ENCODE results near the gene DCUN1D1.

Gene DCUN1D1

GRCh38 chr3:182940266-182940808 lies 40.0 kb downstream of the DCUN1D1 start:
- DNase-seq (ENCODE audit: low read depth): no peak
- no peak overlapping the region for H3K4me3 ChIP-seq (ENCODE audit: low read depth, low read length)

DNA sequence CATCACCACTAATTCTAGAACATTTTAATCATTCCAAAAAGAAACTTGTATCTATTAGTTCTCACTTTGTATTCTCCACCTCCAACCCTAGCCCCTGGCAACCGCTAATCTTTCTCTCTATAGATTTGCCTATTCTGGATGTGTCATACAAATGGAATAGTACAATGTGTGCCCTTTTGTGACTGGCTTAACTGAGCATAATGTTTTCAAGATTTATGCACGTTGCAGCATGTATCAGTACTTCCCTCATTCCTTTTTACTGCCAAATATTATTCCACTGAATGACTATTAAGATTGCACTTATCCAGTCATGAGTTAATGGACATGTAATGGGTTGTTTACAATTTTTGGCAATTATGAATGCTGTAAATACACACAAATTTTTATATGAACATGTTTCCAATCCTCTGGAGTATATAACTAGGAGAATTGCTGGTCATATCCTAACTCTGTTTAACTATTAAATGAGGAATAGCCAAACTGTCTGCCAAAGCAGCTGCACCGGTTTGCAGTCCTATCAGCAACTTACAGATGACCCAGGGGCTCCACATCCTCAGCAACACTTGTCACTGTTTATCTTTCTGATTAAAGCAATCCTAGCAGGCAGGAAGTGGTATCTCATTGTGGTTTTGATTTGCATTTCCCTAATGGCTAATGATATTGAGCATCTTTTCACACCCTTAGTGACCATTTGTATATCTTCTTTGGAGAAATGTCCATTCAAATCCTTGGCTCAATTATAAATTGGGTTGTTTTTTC lies 42.9 kb downstream of the DCUN1D1 start:
- DNase-seq (ENCODE audit: low read depth): no peak
- H3K4me3 ChIP-seq (ENCODE audit: low read depth, low read length): no peak overlapping the region

GRCh38 chr3:182936918-182937285 lies 43.4 kb downstream of the DCUN1D1 start:
- DNase-seq (ENCODE audit: low read depth): no peak
- H3K4me3 ChIP-seq (ENCODE audit: low read depth, low read length): no peak overlapping the region

GRCh38 chr3:182936239-182936917 lies 44.0 kb downstream of the DCUN1D1 start:
- DNase-seq (ENCODE audit: low read depth): no peak
- no peak overlapping the region for H3K4me3 ChIP-seq (ENCODE audit: low read depth, low read length)

DNA sequence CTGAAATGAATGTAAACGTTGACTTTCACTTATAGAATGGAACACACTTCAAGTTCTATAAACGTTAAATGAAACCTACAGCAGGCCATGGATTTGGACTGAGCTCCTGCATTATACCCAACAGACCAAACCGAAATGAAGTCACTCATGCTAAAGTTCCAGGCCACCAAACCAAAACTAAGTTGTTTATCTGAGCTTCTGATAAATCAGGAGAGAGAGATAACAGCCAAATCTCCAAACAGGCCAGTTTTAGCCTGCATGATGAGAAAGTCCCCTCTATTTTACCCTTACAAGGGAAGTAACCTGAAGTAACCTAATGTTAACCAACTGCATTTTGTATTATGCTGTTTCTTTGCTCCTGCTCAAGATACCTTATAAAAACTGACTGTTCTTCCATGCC lies 44.5 kb downstream of the DCUN1D1 start:
- no peak overlapping the region for H3K4me3 ChIP-seq (ENCODE audit: low read depth, low read length)
- DNase-seq (ENCODE audit: low read depth): no peak

DNA sequence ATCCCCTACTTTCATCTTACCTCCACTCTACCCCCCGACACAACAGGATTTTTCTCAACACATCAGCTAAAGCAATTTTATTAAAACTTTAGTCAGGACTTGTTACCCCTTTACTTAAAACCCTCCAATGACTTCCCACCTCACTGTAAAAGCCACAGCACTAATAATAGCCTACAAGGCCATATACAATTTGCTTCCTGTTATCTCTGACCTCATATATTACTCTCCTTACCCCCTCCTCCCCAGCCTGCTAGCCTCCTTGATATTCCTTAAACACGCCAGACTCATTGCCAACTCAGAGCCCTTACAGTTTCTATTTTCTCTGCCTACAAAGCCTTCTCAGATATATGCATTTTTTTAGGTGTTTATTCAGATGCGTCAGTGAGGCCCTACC lies 54.4 kb downstream of the DCUN1D1 start:
- no peak overlapping the region for H3K4me3 ChIP-seq (ENCODE audit: low read depth, low read length)
- DNase-seq (ENCODE audit: low read depth): no peak

DNA sequence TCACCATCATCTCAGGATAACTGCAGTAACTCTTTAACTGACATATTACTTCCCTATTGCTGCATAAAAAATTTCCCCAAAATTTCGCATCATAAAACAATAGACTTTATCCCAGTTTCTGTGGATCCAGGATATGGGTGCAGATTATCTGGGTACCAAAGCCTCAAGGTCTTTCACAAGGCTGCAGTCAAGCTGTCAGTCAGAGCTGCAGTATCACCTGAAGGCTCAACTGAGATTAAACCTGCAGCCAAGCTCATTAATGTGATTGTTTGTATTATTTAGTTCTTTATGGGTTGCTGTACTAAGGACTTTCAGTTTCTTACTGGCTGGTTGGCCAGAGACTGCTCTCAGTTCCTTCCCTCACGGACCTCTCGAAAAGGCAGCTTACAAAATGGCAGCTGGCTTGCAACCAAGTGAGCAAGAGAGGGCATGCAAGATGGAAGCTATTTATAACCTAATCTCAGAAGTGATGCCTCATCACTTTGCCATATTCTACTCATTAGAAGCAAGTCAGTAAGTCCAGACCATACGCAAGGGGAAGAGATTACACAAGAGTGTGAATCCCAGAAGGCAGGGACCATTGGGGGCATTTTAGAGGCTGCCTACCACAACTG lies 54.9 kb downstream of the DCUN1D1 start:
- peak; percentile 52 for DNase-seq (ENCODE audit: low read depth)
- no peak overlapping the region for H3K4me3 ChIP-seq (ENCODE audit: low read depth, low read length)

- peak; percentile 8 for DNase-seq (ENCODE audit: low read depth)
- no peak overlapping the region for H3K4me3 ChIP-seq (ENCODE audit: low read depth, low read length)
These were observed 58.5 kb downstream of the DCUN1D1 start for GRCh38 chr3:182921665-182922355.

DNA sequence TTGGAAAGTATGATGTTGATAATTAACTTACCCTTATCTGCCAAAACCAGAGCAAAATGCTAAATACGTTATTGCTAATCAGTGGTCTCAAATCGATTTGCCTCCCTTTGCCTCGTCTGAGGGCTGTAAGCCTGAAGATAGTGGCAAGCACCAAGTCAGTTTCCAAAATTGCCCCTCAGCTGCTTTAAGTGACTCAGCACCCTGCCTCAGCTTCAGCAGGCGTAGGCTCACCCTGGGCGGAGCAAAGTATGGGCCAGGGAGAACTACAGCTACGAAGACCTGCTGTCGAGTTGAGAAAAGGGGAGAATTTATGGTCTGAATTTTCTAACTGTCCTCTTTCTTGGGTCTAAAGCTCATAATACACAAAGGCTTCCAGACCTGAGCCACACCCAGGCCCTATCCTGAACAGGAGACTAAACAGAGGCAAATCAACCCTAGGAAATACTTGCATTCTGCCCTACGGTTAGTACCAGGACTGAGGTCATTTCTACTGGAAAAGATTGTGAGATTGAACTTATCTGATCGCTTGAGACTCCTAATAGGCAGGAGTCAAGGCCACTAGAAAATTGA lies 59.7 kb downstream of the DCUN1D1 start:
- no peak for DNase-seq (ENCODE audit: low read depth)
- H3K4me3 ChIP-seq (ENCODE audit: low read depth, low read length): no peak overlapping the region

GRCh38 chr3:182919866-182920357 lies 60.4 kb downstream of the DCUN1D1 start:
- no peak overlapping the region for H3K4me3 ChIP-seq (ENCODE audit: low read depth, low read length)
- DNase-seq (ENCODE audit: low read depth): no peak

GRCh38 chr3:182917134-182917533 lies 63.2 kb downstream of the DCUN1D1 start:
- no peak overlapping the region for H3K4me3 ChIP-seq (ENCODE audit: low read depth, low read length)
- no peak for DNase-seq (ENCODE audit: low read depth)

DNA sequence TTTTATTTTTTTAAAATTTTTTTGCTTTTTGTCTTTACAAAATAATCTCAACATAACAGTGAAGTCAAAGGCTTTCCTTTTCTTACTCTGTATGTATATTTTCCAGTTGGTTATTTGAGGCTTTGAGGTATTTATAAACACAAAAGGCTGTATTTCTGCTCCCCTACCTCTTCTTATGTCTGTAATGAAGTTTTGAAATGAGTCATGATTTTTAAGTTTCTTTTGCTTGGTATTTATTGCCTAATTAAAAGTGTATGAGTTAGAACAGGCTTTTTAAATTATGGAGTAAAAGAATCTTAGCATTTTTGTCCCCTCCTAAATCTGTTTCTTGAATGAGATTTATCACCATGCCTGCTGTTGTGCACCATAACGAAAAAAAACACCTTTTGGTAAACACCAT lies 66.0 kb downstream of the DCUN1D1 start:
- H3K4me3 ChIP-seq (ENCODE audit: low read depth, low read length): no peak overlapping the region
- DNase-seq (ENCODE audit: low read depth): no peak

- no peak for DNase-seq (ENCODE audit: low read depth)
- H3K4me3 ChIP-seq (ENCODE audit: low read depth, low read length): no peak overlapping the region
These were observed 66.4 kb downstream of the DCUN1D1 start for GRCh38 chr3:182913889-182914288.

- no peak for DNase-seq (ENCODE audit: low read depth)
- H3K4me3 ChIP-seq (ENCODE audit: low read depth, low read length): no peak overlapping the region
These were observed 67.9 kb downstream of the DCUN1D1 start for GRCh38 chr3:182912474-182912873.

GRCh38 chr3:182911782-182912111 lies 68.6 kb downstream of the DCUN1D1 start:
- no peak overlapping the region for H3K4me3 ChIP-seq (ENCODE audit: low read depth, low read length)
- DNase-seq (ENCODE audit: low read depth): no peak

GRCh38 chr3:182910936-182911781 lies 69.2 kb downstream of the DCUN1D1 start:
- DNase-seq (ENCODE audit: low read depth): no peak
- no peak overlapping the region for H3K4me3 ChIP-seq (ENCODE audit: low read depth, low read length)

DNA sequence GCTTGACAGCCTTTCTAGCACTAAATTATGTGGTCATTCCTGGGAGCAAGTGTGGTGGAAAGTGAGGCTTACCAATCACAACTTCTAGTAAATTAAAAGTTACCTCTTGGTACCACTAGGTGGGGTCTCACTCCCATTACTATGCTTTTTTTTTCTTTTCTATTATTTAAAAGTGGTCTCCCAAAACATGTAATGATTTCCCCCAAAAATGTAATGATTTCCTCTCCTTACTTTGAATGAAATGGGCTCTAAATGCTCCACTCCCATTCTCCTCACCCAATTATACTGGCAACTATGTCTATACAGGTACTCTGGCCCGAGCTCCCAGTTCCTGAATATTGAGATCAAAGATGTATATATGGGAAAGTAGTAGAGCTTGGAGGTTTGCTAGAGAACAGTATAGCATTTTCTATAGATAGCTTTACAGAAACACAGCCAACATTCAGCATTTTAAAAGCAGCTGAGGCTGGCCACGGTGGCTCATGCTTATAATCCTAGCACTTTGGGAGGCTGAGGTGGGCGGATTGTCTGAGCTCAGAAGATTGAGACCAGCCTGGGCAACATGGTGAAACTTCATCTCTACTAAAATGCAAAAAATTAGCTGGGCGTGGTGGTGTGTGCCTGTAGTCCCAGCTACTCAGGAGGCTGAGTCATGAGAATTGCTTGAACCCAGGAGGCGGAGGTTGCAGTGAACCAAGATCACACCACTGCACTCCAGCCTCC lies 70.9 kb downstream of the DCUN1D1 start:
- DNase-seq (ENCODE audit: low read depth): no peak
- H3K4me3 ChIP-seq (ENCODE audit: low read depth, low read length): no peak overlapping the region

GRCh38 chr3:182908471-182908870 lies 71.9 kb downstream of the DCUN1D1 start:
- DNase-seq (ENCODE audit: low read depth): no peak
- no peak overlapping the region for H3K4me3 ChIP-seq (ENCODE audit: low read depth, low read length)

All from skeletal muscle cell (primary cell).